HL-60 (cell line): ENCODE data around the gene PRCD.
A peak's percentile ranks its signal among the peaks of the same experiment; 100 is the strongest.

ENCODE experiments used
- DNase-seq, 2 experiments: peaks; one replicate each; pipeline ENCODE4 v3.0.0-alpha.2; 2010 to 2020; ENCODE audit warnings: low read depth in 1 of 2, low spot score in 1 of 2
- H3K27ac ChIP-seq: fragments of 250-450 bp; sonication (Bioruptor Pico); replicated peaks from 2 replicates; pipeline ENCODE4 v1.5.1; 2020; ENCODE audit warnings: mild to moderate bottlenecking, moderate library complexity
- H3K27me3 ChIP-seq: fragments of 250-450 bp; sonication (Bioruptor Pico); 2 replicates; pipeline ENCODE4 v1.5.1; 2021; ENCODE audit warnings: mild to moderate bottlenecking, moderate library complexity; ENCODE audit not compliant: insufficient read depth, poor library complexity, severe bottlenecking
- H3K4me3 ChIP-seq: replicated peaks from 2 replicates; pipeline ENCODE4 v1.5.1; 2011; ENCODE audit warnings: mild to moderate bottlenecking, control low read depth, low read length; ENCODE audit not compliant: insufficient read depth
- CTCF ChIP-seq: IDR thresholded peaks from one replicate; pipeline ENCODE4 v1.5.1; 2011; ENCODE audit warnings: low read length, control low read depth, inconsistent platforms; ENCODE audit not compliant: insufficient read depth
- GABPA ChIP-seq: IDR thresholded peaks from 2 replicates; pipeline ENCODE4 v1.6.1; 2012; ENCODE audit warnings: low read depth
- POLR2AphosphoS5 ChIP-seq: IDR thresholded peaks from 2 replicates; pipeline ENCODE4 v1.6.1; 2012; ENCODE audit warnings: low read depth
- REST ChIP-seq: IDR thresholded peaks from 2 replicates; pipeline ENCODE4 v1.6.1; 2012; ENCODE audit warnings: low read depth; ENCODE audit not compliant: insufficient replicate concordance
- SPI1 ChIP-seq: IDR thresholded peaks from 2 replicates; pipeline ENCODE4 v1.6.1; 2012; ENCODE audit warnings: low read depth, mild to moderate bottlenecking, borderline replicate concordance

The PRCD gene

GRCh38 chr17:76500747-76501017 is 39.2 kb upstream of the PRCD start:
- Histone ChIP-seq H3K4me3 (peak overlapping the region; percentile 78), H3K27ac (0 out of 2 replicates have a peak overlapping the region, but pooled peaks have one; percentile 18), H3K27me3 (no peaks in the 10 kb centered on the region)
- no peak for DNase-seq
- TF ChIP-seq POLR2AphosphoS5, result no peak
- TF ChIP-seq CTCF, result no peak
- TF ChIP-seq REST, result no peak
- TF ChIP-seq SPI1, result no peak
- no peak for TF ChIP-seq GABPA

GRCh38 chr17:76501018-76501826 is 38.6 kb upstream of the PRCD start, which contains the start of gene RHBDF2:
RHBDF2 (minus strand) TSS chr17:76501423; CDS start chr17:76481524, 19,899 bp downstream.
- peak; percentile 88 to 91 for DNase-seq
- no peak for TF ChIP-seq SPI1
- no peak for TF ChIP-seq GABPA
- no peak for TF ChIP-seq POLR2AphosphoS5
- TF ChIP-seq CTCF, result no peak
- TF ChIP-seq REST, result no peak

GRCh38 chr17:76501827-76502307 is 38.0 kb upstream of the PRCD start:
- TF ChIP-seq CTCF (no peak), SPI1 (no peak), REST (no peak), POLR2AphosphoS5 (no peak), GABPA (no peak)
- Histone ChIP-seq H3K4me3 (no peak overlapping the region), H3K27ac (peak overlapping the region; percentile 44), H3K27me3 (no peaks in the 10 kb centered on the region)
- no peak for DNase-seq

More at GRCh38 chr17:76501018-76501826, 38.6 kb upstream of the PRCD start, which contains the start of gene RHBDF2:
- Histone ChIP-seq H3K27me3 (no peaks in the 10 kb centered on the region), H3K4me3 (peak within 1 kb of the TSS; percentile 78), H3K27ac (peak within 1 kb of the TSS; percentile 44)
